Esophagus (tissue), 2 donors: ENCODE measurements around the gene EIPR1. TPM values are rescaled to one million over a fixed set of nuclear protein-coding genes. Genes with fewer than 3 reads are reported as not detected.

ENCODE experiments used
- H3K27ac ChIP-seq, 2 donors: one replicate each; pipeline ENCODE4 v1.5.1; 2013; ENCODE audit warnings: low read depth in 2 of 2, mild to moderate bottlenecking in 2 of 2, inconsistent platforms in 1 of 2, low read length in 1 of 2, moderate library complexity in 1 of 2
- H3K27me3 ChIP-seq, 2 donors: one replicate each; pipeline ENCODE4 v1.6.1; 2013; ENCODE audit warnings: low read length in 2 of 2, control low read depth in 1 of 2, mild to moderate bottlenecking in 1 of 2; ENCODE audit not compliant: insufficient read depth in 2 of 2, control insufficient read depth in 1 of 2
- H3K36me3 ChIP-seq, 2 donors: one replicate each; pipeline ENCODE4 v1.6.1; 2013; ENCODE audit warnings: low read length in 1 of 2; ENCODE audit not compliant: control insufficient read depth in 2 of 2, insufficient read depth in 2 of 2
- H3K4me1 ChIP-seq, 2 donors: one replicate each; pipeline ENCODE4 v1.6.1; 2013; ENCODE audit warnings: low read length in 1 of 2; ENCODE audit not compliant: control insufficient read depth in 2 of 2, insufficient read depth in 2 of 2
- H3K4me3 ChIP-seq, 2 donors: one replicate each; pipeline ENCODE4 v1.5.1; 2013; ENCODE audit warnings: low read length in 2 of 2, mild to moderate bottlenecking in 2 of 2, low read depth in 1 of 2, moderate library complexity in 1 of 2
- H3K9me3 ChIP-seq, 2 donors: one replicate each; pipeline ENCODE4 v1.6.1; 2013; ENCODE audit warnings: mild to moderate bottlenecking in 2 of 2, low read depth in 1 of 2, low read length in 1 of 2, moderate library complexity in 1 of 2; ENCODE audit not compliant: control insufficient read depth in 2 of 2, insufficient read depth in 1 of 2
- WGBS, 2 donors: extraction: QIAGEN DNeasy Blood & Tissue Kit; methylation state at CpG; one replicate each; pipeline ENCODE4 v1.1.7; 2013; 5-methylcytosine and 5-hydroxymethylcytosine counted together
- polyA plus RNA-seq, 2 donors: library from polyadenylated mRNA; stranded (reverse); fragments of 200-250 nt; gene quantifications; one replicate each; pipeline ENCODE4 v1.2.3, GENCODE V29; 2013
- donor health status: healthy with polysubstance abuse.
- donor health status: Bipolar disorder and iron deficiency.

The EIPR1 gene
- polyA plus RNA-seq, 2 donors, result 8.2 to 22.8 TPM

- peaks cover 0 to 10% of the 10 kb centered on the region in 2 donors for H3K4me1 ChIP-seq
- 86 to 89% methylated on average over 15 of the region's 15 CpGs for WGBS, 2 donors
Observed at GRCh38 chr2:3145471-3146021, 232.1 kb downstream of the EIPR1 start.

GRCh38 chr2:3144856-3145255 is 232.8 kb downstream of the EIPR1 start:
- H3K27ac ChIP-seq, result no peak overlapping the region
- H3K4me3 ChIP-seq, result no peak overlapping the region
- no peaks in the 10 kb centered on the region for H3K36me3 ChIP-seq
- 74% methylated on average over 6 of the region's 6 CpGs for WGBS, 2 donors
- peaks cover 0 to 3% of the 10 kb centered on the region in 2 donors for H3K9me3 ChIP-seq
- no peaks in the 10 kb centered on the region for H3K27me3 ChIP-seq
- H3K4me1 ChIP-seq, result peaks cover 0 to 10% of the 10 kb centered on the region in 2 donors

More at GRCh38 chr2:3145471-3146021, 232.1 kb downstream of the EIPR1 start:
- H3K27me3 ChIP-seq, result no peaks in the 10 kb centered on the region
- peaks cover 0 to 3% of the 10 kb centered on the region in 2 donors for H3K9me3 ChIP-seq
- no peak overlapping the region for H3K4me3 ChIP-seq
- H3K36me3 ChIP-seq, result no peaks in the 10 kb centered on the region
- H3K27ac ChIP-seq, result no peak overlapping the region

DNA sequence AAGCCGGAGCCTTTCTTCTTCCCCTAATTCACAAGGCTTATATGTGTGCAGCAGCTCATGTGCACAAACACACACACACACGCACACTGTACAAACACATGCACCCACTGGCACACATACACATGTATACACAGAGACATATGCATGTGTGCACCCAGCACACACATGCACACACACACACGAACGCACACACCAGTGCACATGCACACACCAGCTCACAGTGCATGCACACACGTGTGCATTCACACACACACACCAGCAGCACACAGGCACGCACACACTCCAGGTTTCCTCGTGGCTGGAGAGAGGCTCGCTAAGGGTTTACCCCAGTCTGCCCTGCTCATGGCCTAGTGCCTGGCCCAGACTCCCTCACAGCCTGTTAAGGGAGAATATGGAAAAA is 234.0 kb downstream of the EIPR1 start:
- no peak overlapping the region for H3K27ac ChIP-seq
- peaks cover 0 to 10% of the 10 kb centered on the region in 2 donors for H3K4me1 ChIP-seq
- no peaks in the 10 kb centered on the region for H3K27me3 ChIP-seq
- no peak overlapping the region for H3K4me3 ChIP-seq
- no peaks in the 10 kb centered on the region for H3K36me3 ChIP-seq
- WGBS, 2 donors, result 67 to 73% methylated on average over 8 of the region's 8 CpGs
- peaks cover 0 to 3% of the 10 kb centered on the region in 2 donors for H3K9me3 ChIP-seq

DNA sequence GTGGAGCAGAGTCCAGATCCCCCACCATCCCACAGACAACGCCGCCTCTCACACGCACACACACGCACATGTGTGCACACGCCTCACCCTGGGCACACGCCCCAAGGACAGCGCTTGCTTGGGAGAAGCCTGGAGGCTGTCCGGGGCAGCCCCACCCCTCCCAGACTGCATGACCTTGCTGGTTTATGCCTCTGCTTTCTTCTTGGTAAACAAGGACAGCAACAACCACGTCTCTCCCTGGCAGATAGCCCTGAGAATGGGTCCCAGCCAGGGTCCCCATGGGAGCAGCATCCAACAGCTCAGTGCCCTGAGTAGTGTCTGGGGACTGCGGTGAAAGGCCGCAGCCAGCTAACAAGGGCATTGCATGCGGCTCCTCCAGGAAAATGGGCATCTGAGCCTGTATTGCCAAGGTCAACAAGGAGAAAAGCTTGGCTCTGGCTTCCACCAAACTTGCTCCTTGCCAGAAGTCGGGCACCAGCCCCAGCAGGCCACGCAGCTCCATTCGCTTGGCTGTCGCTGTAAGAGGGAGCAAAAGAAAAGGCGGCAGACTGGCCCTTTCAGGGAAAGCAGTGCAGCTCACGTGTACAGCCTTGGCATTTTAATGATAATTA is 234.6 kb downstream of the EIPR1 start:
- no peak overlapping the region for H3K4me3 ChIP-seq
- WGBS, 2 donors, result 56 to 63% methylated on average over 18 of the region's 18 CpGs
- no peak overlapping the region for H3K27ac ChIP-seq
- H3K4me1 ChIP-seq, result peaks cover 0 to 10% of the 10 kb centered on the region in 2 donors
- no peaks in the 10 kb centered on the region for H3K36me3 ChIP-seq
- H3K9me3 ChIP-seq, result peaks cover 0 to 3% of the 10 kb centered on the region in 2 donors
- H3K27me3 ChIP-seq, result no peaks in the 10 kb centered on the region

GRCh38 chr2:3142210-3142609 is 235.4 kb downstream of the EIPR1 start:
- 88 to 93% methylated on average over 8 of the region's 8 CpGs for WGBS, 2 donors
- H3K4me3 ChIP-seq, result no peak overlapping the region
- H3K36me3 ChIP-seq, result no peaks in the 10 kb centered on the region
- no peak overlapping the region for H3K27ac ChIP-seq
- H3K27me3 ChIP-seq, result no peaks in the 10 kb centered on the region
- peaks cover 0 to 3% of the 10 kb centered on the region in 2 donors for H3K9me3 ChIP-seq
- peaks cover 0 to 10% of the 10 kb centered on the region in 2 donors for H3K4me1 ChIP-seq

GRCh38 chr2:3141696-3142095 is 235.9 kb downstream of the EIPR1 start:
- H3K27ac ChIP-seq, result no peak overlapping the region
- WGBS, 2 donors, result 92 to 95% methylated on average over 6 of the region's 6 CpGs
- no peaks in the 10 kb centered on the region for H3K36me3 ChIP-seq

DNA sequence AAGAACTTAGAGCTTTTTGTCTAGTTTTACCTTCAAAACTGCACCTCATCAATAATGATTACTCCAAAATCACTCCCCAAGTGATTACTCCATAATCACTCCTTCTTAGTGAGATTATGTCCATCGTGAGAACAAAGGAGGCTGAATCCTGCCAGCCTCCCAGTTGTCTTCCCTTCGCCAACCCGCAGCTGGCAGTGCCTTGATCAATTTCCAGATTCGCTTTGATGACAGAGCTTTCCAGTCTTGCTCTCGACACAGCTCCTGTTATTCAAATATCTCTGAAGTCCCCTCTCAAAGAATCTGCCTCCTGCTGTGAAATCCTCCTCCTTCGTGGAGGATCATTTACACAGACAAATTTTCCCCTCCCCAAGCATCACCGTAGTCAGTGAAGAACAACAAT is 237.7 kb downstream of the EIPR1 start:
- Histone ChIP-seq H3K4me1 (peaks cover 0 to 10% of the 10 kb centered on the region in 2 donors), H3K27ac (no peak overlapping the region), H3K9me3 (peaks cover 0 to 5% of the 10 kb centered on the region in 2 donors), H3K36me3 (no peaks in the 10 kb centered on the region), H3K4me3 (no peak overlapping the region), H3K27me3 (no peaks in the 10 kb centered on the region)
- WGBS, 2 donors, result 73 to 81% methylated on average over 7 of the region's 7 CpGs

More at GRCh38 chr2:3141696-3142095, 235.9 kb downstream of the EIPR1 start:
- no peak overlapping the region for H3K4me3 ChIP-seq
- H3K4me1 ChIP-seq, result peaks cover 0 to 10% of the 10 kb centered on the region in 2 donors
- H3K27me3 ChIP-seq, result no peaks in the 10 kb centered on the region
- peaks cover 0 to 3% of the 10 kb centered on the region in 2 donors for H3K9me3 ChIP-seq

Other genes starting within 250 kb of the EIPR1 start
- gene TRAPPC12, start 1.9 kb upstream of the EIPR1 start, polyA plus RNA-seq, result 10 to 100 TPM; 43.6 to 64.2 TPM
- gene ADI1, start 141.7 kb upstream of the EIPR1 start, polyA plus RNA-seq, result 10 to 100 TPM; 25.7 to 41.8 TPM
- 10 to 100 TPM in 1 of 2 donors, 1 to 10 TPM in 1; 5.7 to 10.1 TPM for gene RNASEH1, start 180.5 kb upstream of the EIPR1 start, polyA plus RNA-seq
- 1,000 to 10,000 TPM; 1,816 to 2,770 TPM for gene RPS7, start 197.4 kb upstream of the EIPR1 start, polyA plus RNA-seq
- 1 to 10 TPM in 1 of 2 donors, under 1 TPM in 1; 0.43 to 1.3 TPM for gene COLEC11, start 217.3 kb upstream of the EIPR1 start, polyA plus RNA-seq